OCI-LY3 (cell line): ENCODE results near the gene KRTAP5-2.

ENCODE experiments used
- EZH2phosphoT487 ChIP-seq: fragments of 200-600 bp; shearing (Covaris generic); IDR thresholded peaks from 2 replicates; pipeline ENCODE4 v1.6.1; 2018; ENCODE audit warnings: antibody characterized with exemption, mixed run types, low read depth
- TF ChIP-seq, protein P1 (sequence below): fragments of 200-600, 300-600 bp; sonication (generic); IDR thresholded peaks from 2 replicates; pipeline ENCODE4 v1.5.1; 2014; ENCODE audit warnings: antibody characterized with exemption, low read length, low read depth

DNA sequence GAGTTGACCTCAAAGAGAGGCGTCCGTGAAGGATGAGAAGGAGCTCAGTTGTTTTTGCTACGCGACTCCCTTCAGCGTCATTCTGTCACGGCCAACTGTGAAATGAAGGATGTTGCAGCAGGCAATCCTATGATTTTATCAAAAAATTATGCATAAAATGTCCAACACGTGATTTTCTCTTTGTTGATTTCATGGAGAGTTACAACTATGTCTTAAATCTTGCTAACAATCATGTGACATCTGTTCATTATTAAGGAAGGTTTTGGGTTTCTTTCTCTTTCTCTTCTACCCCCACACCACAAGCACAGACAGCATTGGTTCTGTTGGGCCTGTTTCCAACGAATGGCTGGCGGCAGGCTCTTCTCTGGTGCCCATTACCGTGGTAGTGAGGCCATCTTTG lies 20.1 kb upstream of the KRTAP5-2 start:
- TF ChIP-seq, protein P1, sequence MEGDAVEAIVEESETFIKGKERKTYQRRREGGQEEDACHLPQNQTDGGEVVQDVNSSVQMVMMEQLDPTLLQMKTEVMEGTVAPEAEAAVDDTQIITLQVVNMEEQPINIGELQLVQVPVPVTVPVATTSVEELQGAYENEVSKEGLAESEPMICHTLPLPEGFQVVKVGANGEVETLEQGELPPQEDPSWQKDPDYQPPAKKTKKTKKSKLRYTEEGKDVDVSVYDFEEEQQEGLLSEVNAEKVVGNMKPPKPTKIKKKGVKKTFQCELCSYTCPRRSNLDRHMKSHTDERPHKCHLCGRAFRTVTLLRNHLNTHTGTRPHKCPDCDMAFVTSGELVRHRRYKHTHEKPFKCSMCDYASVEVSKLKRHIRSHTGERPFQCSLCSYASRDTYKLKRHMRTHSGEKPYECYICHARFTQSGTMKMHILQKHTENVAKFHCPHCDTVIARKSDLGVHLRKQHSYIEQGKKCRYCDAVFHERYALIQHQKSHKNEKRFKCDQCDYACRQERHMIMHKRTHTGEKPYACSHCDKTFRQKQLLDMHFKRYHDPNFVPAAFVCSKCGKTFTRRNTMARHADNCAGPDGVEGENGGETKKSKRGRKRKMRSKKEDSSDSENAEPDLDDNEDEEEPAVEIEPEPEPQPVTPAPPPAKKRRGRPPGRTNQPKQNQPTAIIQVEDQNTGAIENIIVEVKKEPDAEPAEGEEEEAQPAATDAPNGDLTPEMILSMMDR = no peak
- no peak for TF ChIP-seq EZH2phosphoT487
